NT2/D1 (cell line): Measurements from ENCODE around the gene FRMD4A.

Source experiments
- SUZ12 ChIP-seq: IDR thresholded peaks from 2 replicates; pipeline ENCODE4 v1.6.1; 2011; ENCODE audit not compliant: insufficient read length, insufficient read depth; ENCODE audit errors: extremely low read depth
- YY1 ChIP-seq: IDR thresholded peaks from 2 replicates; pipeline ENCODE4 v1.6.1; 2011; ENCODE audit not compliant: insufficient read length, insufficient read depth
- ZNF274 ChIP-seq: IDR thresholded peaks from 2 replicates; pipeline ENCODE4 v1.6.1; 2011; ENCODE audit warnings: mild to moderate bottlenecking, low read depth, low read length

DNA sequence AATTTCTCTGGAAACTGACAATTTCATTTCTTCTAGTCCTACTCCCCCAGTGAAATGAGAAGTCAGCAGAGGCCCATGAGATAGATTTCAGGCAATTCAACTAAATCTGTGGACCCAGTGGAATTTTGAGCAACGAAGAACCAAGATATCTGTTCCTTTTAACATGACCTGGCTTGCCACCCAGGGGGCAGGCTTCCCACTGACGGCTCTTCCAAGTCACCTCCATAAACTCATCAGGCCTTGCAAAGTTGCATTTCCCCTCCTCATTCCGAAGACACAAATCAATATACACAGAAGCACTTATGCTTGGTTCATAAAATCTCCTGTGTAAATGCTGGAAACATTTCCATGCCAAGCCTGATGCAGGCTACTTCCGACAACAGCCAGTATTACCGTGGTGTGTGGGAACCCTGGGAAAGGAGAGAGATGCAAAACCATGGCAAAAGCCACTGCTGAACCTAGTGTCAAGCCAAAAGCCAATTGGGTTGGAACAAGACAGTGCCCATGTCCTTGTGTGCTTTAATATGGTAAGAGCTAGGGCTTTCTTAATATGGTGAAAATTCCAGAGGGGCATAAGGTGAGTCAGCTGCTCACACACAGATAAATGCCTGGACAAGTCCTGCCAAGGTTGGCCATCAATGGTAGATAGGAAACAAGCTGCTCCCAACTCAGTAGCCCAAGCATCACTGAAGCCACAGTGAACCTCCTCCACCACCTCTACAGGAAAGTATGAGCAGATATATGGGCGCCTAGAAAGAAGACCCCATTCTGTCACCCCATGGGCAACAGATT lies 1.6 kb downstream of the FRMD4A start:
- no peak for TF ChIP-seq SUZ12
- TF ChIP-seq ZNF274 = no peak
- no peak for TF ChIP-seq YY1
